HG03469 (cell line): ENCODE data around the gene ATG4D.

ENCODE experiments used
- ATAC-seq: cut with Tn5 transposase; IDR thresholded peaks from one replicate; pipeline ENCODE4 v1.9.1; 2021; ENCODE audit warnings: mild to moderate bottlenecking, moderate library complexity, moderate number of reproducible peaks; ENCODE audit not compliant: unreplicated experiment

The ATG4D gene

DNA sequence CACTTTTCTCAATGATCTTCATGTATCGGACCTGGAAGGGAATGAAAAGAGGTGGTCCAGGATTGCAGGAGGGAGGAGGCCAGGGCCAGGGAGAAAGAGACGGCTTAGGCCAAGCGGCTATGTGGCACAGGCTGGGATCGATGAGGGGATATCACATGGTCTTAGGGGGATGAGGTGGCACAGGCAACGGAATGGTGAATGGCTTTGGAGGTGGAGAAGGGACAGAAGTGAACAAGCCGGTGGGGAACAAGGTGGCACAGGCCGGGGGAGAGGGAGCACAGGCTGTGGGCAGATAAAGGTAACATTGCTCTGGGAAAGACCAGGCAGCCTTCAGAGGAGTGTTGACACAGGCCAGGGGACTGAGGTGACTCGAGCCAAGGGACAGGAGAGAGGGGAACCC is 30.8 kb downstream of the ATG4D start:
- ATAC-seq: no peak

DNA sequence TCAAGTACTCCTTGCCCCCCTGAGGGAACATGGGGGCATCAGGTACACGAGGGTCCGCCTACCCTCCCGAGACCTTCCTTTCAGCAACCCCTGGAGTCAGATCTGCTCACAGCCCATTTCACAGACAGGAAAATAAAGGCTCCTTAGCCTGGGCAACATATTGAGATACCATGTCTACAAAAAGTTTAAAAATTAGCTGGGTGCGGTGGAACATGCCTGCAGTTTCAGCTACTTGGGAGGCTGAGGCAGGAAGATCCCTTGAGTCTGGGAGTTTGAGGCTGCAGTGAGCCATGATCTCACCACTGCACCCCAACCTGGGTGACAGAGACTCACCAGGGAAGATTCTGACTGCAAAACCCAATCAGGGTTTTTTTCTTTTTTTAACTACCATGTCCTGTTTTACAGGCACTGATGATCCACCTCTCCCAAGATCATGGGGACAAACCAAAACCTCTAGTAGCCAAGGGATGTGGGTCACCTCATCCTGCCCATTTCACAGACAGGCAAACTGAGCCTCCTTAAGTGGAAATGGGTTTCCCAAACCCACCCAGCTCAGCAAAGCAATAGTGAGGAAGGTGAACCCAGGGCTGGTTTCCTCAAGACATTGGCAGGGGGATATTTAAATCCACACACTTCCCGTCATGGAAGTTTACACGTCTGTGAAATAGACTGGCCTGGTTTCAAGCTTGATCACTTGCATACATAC is 31.5 kb downstream of the ATG4D start:
- ATAC-seq: no peak

DNA sequence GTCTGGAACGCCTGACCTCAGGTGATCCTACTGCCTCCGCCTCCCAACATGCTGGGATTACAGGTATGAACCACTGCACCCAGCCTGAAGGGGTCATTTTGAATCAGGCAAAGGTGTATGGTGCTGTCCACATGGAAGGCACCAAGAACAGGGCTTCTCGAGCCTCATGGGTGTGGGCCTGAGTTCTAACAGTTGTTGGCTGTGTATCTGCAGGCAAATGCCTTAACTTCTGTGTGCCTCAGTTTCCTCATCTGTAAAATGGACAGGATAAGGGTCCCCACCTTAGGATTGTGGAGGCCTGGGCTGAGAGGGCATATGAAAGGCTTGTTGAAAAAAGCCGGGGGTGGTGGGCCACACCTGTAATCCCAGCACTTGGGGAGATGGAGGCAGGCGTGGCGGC is 34.2 kb downstream of the ATG4D start:
- no peak for ATAC-seq

- no peak for ATAC-seq
Observed at GRCh38 chr19:10580979-10581631, 37.4 kb downstream of the ATG4D start.

DNA sequence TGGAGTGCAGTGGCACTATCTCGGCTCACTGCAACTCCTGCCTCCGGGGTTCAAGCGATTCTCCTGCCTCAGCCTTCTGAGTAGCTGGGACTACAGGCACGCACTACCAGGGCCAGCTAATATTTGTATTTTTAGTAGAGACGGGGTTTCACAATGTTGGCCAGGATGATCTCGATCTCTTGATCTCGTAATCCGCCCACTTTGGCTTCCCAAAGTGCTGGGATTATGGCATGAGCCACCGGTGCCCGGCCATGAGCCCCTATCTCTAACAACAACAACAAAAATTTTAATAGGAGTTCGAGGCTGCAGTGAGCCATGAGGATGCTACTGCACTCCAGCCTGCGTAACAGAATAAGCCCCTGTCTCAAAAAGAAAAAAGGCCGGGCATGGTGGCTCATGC is 38.4 kb downstream of the ATG4D start:
- no peak for ATAC-seq

DNA sequence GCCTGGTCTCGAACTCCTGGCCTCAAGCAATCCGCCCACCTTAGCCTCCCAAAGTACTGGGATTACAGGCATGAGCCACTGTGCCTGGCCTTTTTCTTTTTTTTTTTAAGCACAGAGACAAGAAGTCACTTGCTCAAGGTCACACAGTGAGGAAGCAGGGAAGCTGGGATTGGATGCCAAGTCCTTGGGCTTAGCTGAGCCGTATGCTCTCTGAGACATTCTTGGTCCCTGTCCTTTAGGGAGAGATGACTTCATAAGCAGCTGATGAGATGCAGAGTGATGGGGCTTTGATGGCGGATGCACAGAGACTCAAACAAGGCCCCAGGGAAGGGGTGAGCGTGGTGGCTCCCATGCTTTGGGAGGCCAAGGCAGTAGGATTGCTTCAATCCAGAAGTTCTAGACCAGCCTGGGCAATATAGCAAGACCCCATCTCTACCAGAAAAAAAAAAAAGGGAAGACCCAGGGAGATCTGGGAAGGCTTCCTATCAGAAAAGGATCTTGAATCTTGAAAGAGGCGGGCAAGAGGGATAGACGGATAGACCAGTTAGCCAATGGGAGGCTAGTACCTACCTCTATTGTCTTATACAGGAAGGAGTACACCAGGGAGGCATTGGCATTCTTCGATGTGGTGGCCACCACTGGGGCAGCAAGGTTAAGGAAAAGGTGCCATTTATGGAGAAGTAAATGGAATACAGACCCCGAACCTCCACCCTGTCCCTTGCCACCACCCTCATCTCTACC is 39.5 kb downstream of the ATG4D start:
- ATAC-seq: no peak

DNA sequence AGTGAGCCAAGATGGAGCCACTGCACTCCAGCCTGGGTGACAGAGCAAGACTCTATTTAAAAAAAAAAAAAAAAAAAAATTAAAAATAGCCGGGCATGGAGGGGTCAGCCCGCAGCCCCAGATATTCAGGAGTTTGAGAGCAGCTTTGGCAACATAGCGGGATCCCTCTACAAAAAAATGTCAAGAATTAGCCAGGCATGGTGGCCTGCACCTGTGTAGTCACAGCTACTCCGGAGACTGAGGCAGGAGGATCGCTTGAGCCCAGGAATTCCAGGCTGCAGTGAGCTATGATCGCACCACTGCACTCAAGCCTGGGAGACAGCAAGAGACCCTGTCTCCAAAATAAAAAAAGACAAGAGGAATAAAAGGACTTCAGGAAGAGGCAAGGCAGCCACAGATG is 42.7 kb downstream of the ATG4D start:
- no peak for ATAC-seq

DNA sequence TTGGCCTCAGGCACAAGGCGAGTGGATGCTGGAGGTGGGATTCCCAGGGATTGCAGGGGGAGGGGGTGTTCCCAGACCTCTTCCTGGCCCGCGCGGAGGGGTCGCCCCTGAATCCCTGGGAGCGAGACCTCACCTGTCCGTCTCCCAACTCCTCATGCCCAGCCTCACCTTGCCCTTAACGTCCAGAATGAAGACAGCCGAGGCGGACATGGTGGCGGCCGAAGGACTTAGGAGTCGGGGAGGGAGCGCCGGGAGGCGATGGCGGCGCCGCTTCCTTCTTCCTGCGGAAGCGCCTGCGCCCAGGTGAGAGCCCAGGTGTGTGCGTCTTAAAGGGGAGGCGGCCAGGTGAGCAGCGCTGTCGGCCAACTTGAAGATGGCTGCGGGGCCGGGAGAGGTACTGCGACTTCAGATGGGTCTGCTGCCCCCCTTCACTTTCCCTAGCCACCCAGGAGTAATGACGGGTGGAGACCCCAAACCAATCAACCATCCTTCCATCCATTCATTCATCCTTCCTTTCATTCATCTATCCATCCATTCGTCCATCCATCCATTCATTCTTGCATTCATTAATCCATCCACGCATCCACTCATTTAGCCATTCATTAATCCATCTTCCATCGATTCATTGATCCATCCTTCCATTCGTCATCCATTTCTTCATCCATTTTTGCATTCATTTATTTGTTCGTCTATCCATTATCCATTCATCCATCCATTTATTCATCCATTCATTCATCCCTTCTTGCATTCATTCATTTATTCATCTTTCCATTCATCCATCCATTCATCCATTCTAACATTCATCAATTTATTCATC is 43.5 kb downstream of the ATG4D start, which contains the start of gene AP1M2:
Gene AP1M2 (minus strand): TSS at position 291 of the 817 bp plus-strand sequence. CDS start 81 bp downstream, at position 210.
- no peak for ATAC-seq

DNA sequence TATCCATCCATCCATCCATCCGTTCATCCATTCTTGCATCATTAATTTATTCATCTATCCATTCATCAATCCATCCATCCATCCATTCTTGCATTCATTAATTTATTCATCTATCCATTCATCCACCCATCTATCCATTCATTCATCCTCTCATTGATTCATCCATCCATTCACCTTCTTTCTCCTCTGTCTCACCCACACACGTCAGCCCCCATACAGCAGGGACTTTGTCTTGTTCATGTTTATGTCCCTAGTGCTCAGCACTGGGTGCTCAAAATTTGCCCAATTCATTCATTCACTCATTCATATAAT is 44.1 kb downstream of the ATG4D start:
- no peak for ATAC-seq

DNA sequence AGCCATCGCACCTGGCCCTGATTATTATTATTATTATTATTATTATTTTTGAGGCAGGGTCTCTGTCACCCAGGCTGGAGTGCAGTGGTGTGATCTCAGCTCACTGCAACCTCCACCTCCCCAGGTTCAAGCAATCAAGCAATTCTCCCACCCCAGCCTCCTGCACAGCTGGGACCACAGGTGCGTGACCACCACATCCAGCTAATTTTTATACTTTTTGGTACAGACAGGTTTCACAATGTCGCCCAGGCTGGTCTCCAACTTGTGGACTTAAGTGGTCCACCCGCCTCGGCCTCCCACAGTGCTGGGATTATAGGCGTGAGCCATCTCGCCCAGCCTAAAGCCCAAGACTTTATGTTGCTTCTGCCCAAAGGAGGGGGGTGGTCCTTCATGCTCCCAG is 49.4 kb downstream of the ATG4D start:
- ATAC-seq: no peak

- ATAC-seq: no peak
Observed at GRCh38 chr19:10593820-10594637, 50.3 kb downstream of the ATG4D start.

DNA sequence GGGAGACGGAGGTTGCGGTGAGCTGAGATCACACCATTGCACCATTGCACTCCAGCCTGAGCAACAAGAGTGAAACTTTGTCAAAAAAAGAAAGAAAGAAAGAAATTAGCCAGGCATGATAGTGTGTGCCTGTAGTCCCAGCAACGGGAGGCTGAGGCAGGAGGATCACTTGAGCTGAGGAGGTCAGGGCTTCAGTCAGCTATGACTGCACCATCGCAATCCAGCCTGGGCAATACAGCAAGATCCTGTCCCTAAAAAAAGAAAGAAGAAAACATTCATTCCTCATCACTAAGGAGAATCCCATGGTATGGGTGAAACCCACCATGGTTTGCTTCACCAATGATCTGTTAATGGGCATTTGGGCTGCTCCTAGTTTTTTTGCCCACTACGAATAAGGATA is 56.4 kb downstream of the ATG4D start:
- ATAC-seq: no peak

DNA sequence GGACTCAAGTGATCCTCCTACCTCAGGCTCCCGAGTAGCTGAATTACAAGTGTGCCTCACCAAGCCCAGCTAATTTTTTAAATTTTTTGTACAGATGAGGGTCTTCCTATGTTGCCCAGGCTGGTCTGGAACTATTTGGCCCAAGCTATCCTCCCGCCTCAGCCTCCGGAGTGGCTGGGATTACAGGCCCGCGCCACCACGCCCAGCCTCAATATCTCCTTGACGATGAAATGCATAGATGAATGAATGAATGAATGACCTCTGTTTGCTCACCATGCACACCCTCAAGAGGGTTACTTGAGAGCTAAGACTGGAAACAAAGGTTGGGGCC is 58.3 kb downstream of the ATG4D start:
- no peak for ATAC-seq

DNA sequence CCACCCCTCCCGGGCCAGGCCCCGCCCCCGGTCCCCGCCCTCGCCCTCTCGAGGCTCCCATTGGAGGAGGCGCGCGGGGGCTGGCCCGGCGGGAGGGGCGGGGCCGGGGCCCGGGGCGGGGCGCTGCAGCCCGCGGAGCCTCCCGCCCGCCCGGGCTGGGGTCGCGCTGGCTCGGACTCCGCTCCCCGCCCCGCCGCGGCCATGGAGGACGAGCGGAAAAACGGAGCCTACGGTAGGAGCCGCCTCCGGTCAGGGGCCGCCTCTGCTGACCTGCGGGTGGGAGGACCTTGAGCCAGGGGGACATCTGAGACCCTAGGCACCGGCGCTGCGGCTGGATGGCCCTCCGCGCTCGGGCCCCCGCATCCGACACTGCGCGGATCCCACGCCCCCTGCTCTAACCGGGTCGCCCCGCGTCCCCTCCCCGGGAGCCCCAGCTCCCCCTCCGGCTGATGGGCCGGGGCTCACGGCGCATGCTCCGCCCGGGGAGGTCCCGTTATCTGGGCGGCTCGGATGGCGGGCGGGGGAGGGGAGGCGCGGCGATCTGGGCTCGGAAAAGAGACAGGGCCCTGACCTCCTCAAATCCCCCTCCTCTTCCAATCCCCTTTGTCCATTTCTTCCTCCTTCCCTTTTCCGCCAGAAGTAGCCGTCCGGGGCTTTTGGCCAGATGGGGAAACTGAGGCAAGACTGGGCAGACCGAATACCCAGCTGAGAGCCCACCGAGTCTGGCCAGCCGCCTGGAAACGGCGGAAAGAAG is 58.8 kb downstream of the ATG4D start:
- ATAC-seq: no peak
